ENCODE measurements around the gene DDAH1. TPM values are rescaled to one million over a fixed set of nuclear protein-coding genes. Genes with fewer than 3 reads are reported as not detected.
"Not testable (repeated sequence)": the region's sequence is repeated elsewhere in the genome, so short reads cannot be mapped to it uniquely, and the experiment has no call there.

Gene DDAH1
- total RNA-seq, 1 donor from 2014 or later = 56.7 TPM

DNA sequence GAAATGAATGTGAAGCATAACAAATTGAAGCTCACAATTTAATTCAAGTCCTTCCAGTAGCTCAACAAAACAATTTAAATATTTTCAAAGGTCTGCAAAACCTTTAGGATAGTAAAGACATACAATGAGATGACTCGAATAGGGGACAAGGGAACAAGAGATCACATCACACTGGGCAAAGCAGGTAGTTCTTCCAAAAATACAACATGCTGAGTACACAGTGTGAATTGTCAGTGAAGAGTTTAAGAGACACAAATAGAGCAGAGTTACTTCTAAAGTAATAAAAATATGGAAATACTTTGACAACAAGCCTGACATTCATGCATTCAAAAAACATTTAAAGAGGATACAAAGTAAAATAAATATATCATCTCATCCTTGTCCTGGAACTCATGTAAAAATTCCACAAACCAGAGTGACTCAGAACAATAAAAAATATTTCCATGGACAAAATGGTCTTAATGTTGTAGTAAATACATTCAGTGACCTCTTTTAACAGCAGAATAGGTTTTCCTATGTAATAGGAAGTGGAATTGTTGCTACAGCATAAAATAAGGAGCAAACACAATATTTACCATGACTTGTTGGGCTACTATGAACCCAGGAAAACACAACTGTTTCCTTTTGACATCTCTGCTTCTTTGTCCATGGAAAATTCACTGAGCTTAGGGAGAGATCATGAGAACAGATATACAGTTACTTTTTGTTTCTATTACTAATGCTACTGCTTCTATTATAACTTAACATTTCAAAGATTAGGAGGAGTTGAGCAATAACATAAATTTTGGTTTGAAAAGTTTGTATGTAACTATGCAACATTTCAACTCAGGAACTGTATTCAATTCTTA lies 104.9 kb downstream of the DDAH1 start:
- DNase-seq (ENCODE audit: low read depth) = peak; percentile 42

DNA sequence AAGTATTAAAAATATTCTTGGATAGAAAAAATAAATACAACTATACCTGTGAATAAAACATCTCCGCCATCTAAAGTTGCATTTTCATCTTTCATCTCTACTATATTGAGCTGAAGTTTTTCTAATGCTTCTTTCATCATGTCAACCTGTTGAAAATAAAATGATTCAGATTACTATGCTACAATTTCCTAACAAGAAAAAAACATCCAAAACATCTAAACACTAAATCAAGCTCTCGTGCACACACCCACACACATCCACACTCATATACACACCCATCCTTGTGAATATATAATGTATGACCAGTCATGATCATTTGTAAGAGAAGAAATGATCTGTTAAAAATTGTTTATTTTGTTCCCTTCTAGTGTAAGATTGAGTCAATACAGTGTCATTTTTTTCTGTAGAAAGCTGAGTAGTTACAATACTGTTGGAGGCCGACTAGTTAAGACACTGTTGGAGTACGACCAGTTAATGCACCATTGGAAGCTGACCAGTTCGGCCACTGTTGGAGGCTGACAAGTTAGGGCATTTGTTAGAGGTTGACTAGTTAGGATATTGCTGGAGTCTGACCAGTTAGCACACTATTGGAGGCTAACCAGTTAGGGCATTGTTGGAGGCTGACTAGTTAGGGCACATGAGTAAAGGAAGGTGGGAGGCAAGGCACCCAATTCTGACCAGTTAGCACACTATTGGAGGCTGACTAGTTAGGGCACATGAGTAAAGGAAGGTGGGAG lies 106.1 kb downstream of the DDAH1 start:
- no peak for DNase-seq (ENCODE audit: low read depth)

DNA sequence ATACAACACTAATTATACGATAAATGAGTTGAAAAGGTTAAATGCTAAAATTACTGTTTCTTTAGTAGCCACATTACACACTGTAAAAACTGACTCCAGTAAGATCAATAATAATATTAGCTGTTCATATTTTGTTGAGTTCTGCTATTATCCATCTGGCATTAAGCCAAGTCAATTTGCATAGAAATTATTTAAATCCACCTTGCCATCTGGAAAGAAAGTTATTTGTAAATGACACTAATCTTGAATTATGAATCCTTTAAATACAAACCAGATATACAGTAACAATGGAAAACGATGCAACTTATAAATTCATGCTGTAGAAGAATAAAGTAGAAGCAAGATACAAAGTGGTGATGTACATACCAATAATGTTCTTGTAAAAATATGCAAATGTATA lies 107.1 kb downstream of the DDAH1 start:
- no peak for DNase-seq (ENCODE audit: low read depth)

DNA sequence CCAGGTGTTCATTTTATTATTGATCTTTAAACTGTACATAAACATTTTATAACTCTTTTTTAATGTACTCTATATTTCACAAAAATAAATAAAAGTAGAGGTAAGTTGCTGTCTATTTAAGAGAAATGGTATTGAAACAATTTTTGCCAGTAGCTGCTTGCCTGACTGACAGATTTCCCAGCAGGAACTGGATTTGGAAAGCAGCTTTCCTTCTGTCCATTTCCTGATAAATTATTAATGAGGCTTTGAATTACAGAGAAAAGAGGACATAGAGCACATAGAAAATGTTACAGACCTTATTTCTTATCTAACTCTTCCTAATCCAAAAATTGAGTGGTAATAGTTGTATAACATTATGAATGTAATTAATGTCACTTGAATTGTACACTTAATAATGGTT lies 108.8 kb downstream of the DDAH1 start:
- peak; percentile 66 for DNase-seq (ENCODE audit: low read depth)

DNA sequence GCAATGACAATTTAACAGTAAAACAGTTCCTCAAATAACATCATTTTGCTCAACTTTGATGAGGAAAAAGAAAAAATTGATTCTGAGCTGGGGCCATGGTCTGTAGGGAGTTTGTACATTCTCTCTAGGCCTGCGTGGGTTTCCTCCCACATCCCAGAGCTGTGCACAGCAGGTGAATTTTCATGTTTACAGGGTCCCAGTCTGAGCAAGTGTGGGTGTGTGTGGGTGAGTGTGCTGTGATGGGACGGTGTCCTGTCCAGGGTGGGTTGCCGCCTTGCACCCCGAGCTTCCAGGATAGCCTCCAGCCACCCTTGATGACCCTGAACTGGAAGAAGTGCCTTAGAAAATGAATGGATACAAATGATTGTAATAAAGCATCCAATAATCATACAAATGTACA lies 112.9 kb downstream of the DDAH1 start:
- DNase-seq (ENCODE audit: low read depth) = no peak

DNA sequence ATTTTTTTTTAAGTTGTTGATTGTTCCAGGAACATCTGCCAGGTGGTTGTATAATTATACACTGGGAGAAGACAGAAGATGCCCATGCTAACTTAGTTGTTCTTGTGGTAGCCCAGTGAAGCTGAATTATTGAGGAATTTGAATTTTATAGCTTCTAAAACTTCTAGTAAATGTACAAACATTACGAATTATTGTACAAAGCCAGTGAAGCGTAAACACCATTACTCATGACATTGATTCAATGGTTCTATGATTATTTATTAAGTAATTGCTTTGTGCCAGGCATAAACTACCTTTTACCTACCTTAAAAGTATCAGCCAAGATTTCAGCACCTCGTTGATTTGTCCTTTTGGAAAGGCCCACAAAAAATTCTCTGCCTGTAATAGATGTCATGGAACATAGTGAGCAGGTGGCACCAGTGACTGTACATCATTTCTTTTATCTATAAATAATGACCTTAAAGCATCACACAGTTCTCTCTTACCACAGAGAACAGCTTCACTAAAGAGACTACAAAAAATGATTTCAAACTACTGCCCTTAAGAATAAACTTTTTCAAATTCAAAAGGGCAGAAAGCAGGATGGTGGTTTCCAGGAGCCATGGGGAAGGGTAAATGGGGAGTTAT lies 113.6 kb downstream of the DDAH1 start:
- peak; percentile 61 for DNase-seq (ENCODE audit: low read depth)

DNA sequence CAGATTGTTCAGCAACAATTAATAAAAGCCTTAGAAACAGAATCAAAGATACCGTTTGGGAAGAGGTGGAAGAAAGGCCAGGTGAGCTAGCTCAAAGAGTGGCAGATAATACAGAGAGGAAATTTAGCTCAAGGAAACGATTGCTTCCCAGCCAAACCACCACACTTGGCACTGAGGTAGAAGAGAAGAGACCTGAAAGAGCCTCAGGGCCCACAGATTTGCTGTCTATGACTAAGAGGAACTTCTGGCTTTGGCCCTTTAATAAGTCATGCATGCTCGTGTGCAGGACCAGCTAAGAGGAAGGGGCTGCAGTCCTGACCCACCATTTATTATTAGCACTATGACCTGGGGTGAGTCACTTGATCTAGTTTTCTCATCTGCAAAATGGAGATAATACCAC lies 115.7 kb downstream of the DDAH1 start:
- DNase-seq (ENCODE audit: low read depth) = no peak

DNA sequence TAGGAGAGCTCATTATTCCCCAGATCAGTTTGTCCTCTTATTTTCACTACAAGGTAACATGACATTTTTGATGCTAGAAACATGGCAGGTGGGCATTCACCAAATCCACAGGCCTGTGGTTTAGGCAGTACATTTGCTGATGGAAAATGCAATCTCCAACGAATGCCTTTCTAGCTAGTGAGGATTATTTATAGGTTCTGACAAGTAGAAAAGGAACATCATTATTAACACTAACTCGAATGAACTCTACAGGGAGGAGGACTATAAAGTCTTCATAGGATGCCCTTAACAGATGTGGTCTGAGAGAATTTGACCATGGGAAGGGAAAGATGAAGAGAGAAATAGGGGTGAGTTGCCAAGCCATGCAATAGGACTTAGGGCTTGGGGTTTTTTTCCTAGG lies 117.1 kb downstream of the DDAH1 start:
- DNase-seq (ENCODE audit: low read depth) = no peak

DNA sequence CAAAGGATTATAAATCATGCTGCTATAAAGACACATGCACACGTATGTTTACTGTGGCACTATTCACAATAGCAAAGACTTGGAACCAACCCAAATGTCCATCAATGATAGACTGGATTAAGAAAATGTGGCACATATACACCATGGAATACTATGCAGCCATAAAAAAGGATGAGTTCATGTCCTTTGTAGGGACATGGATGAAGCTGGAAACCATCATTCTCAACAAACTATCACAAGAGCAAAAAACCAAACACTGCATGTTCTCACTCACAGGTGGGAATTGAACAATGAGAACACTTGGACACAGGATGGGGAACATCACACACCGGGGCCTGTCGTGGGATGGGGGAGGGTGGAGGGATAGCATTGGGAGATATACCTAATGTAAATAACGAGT lies 117.7 kb downstream of the DDAH1 start:
- DNase-seq (ENCODE audit: low read depth) = not testable (repeated sequence)

DNA sequence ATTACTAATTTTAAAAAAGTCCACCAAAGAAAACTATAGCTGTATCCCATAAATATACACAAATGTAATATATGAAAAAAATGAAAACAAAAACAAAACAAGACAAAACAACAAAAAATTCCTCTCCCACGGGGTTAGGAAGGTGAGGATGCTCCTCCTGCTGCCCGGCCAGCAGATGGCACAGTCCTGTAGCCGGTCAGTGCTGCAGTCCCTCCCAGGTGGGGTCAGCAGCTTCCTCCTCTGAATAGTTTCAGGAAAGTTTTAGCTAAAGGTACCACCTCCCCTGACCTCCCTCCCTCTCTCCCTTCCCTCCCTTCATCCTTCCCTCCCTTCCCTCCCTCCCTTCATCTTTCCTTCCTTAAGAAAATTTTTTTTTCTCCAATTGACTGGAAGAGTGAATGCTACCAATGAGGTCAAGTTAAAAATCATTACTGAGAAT lies 120.7 kb downstream of the DDAH1 start:
- DNase-seq (ENCODE audit: low read depth) = peak; percentile 64

DNA sequence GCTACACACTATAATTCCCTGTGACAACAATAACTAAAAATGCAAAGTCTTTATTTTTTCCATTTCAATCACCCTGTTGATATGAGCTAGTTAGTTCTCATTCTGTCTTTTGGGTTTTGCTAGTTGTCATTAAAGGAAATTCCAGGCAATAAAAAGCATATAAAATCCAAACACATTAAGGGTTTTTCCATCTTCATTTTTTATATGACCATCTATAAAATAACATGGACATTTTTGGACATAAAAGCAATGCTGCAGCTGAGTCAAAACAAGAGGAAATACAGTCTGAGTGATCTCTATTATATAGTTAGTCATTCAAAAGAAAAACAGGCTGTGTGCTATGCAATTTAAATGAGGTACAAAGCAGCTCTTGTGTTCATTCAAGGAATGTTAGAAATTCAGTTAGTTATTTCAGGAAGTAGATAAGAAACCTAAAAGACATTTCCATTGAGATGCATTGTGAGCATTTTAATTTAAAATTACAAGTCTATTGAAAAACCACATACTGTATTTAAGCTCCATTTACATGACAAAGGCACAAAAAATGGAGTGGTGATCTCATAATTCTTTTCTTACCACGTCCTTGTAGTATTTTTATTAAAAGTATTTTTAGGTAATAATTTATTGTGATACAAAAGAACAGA lies 121.2 kb downstream of the DDAH1 start:
- DNase-seq (ENCODE audit: low read depth) = peak; percentile 96

DNA sequence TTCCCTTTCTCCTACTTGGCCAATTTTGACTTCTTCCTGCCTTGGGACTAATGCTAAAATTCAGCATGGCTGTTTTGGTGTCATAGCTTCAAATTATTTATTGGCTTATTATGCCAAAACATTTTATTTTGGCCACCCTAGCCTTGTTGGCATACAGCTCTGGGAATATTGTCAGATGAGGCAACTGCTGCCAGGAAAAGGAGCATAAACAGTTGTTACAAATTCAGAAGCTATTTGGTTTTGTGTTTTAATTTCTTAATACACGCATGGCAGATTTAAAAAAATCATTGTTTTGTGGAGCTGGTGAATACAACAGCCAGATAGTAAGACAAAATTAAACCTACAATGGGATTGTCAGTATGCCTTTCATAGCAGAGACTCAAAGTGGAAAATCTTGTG lies 121.7 kb downstream of the DDAH1 start:
- no peak for DNase-seq (ENCODE audit: low read depth)

DNA sequence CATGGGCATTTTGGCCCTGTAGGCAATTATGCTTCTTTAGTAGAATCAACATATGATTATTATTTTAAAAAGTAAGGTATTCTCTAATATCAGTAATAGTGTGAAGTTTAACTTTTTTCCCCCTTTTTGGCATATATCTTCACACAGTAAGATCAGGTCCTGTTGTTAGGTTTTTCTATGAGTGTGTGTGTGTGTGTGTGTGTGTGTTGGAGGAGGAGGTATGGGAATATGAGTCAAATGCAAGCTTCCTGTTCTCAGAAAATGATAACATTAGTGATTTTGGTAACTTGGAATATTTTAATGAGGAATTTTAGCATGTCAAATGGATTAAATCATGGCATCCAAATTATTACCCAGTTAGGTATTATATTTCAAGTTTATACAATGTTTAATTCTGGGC lies 122.8 kb downstream of the DDAH1 start:
- no peak for DNase-seq (ENCODE audit: low read depth)

DNA sequence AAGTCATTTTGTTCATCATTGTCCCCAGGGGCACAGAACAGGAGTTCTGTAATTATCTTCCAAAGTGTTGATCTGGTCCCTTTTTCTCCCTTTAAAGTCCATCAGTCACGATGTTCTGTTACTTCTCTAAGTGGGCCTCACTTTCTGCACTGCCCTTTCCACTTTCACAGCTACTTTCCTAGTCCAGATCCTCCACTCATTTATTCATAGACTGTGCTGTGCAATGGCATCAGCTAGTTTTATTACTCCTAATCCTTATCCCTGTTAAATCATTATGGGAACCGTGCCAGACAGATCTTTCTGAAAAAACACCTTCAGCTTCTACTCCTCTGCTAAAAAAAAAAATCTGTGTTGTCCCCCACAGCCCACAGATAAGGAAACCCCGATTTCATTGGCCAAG lies 124.5 kb downstream of the DDAH1 start:
- DNase-seq (ENCODE audit: low read depth) = no peak

DNA sequence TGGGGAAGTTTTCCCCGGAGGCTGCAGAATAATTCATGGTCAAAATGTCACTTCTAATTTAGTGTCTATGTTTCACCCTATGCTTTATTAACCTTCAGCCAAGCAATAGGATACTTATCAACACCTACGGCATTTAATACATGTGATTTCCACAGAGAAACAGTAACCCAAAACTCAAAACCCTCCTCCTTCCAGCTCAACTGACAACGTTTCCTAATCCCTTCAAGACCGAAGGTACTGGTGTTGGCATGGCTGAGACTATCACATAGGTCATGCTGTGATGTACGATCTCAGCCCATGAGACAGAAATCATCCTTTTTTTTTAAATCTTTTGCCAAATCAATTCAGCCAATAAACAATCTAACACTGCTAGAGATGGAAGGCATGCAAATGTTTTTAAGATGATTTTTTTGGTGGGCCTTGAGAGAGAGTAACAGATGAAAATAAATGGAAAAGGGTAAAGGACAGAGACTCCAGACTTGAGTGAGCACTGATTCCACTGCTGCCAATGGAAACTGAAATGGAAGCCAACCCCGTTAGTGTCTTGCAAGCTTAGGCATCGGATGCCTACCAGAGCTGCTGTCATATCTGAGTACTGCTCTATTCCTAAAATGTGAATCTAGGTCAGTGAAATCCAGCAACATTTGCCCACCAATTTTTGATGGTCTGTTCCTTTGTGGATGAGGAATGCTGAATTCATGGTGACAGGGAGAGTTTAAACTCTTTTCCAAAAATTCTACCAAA lies 125.1 kb downstream of the DDAH1 start:
- no peak for DNase-seq (ENCODE audit: low read depth)

DNA sequence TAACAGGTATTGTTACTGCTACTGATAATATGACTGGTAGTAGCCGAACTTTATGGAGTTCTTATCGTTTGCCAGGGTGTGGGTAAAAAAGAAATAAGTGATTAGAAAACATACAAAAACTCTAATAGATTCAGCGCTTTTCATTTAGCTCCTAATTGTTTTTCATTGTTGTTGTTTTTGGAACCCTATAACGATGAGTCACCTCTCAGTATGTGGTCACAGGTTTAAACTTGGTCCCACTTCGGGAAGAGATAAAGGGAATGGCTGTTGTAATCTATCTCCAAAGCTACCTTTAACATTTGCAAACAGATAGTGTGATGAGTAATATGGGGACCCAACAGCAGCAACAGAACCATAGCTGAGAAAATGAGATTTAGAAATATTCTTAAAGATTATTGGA lies 125.9 kb downstream of the DDAH1 start:
- peak; percentile 74 for DNase-seq (ENCODE audit: low read depth)

DNA sequence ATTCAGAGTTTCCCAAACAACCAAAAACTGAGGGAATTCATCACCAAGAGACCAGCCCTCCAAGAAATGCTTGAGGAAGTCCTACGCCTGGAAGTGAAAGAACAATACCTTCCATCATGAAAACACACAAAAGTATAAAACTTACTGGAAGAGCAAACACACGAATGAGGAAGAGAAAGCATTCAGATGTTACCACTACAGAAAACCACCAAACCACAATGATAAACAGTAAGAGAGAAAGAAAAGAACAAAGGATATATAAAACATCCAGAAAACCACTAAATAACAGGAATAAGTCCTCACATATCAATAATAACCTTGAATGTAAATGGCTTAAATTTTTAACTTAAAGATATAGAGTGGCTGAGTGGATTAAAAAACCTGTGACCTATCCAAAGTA lies 130.0 kb downstream of the DDAH1 start:
- peak; percentile 79 for DNase-seq (ENCODE audit: low read depth)

DNA sequence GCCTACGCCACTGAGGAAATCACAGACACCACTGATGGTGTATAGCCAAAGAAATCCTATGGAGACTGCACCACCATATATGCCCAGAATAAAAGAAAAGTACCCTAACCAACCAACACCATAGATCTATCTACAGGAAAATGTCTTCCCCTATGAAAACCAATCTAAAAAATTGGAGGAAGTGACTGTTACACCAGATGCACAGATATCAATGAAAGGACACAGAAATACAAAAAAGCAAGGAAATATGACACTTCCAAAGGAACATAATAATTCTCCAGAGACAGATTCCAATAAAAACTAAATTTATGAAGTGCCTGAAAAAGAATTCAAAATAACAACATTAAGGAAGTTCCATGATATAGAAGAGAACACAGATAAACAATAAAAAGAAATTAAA lies 131.8 kb downstream of the DDAH1 start:
- DNase-seq (ENCODE audit: low read depth) = no peak

DNA sequence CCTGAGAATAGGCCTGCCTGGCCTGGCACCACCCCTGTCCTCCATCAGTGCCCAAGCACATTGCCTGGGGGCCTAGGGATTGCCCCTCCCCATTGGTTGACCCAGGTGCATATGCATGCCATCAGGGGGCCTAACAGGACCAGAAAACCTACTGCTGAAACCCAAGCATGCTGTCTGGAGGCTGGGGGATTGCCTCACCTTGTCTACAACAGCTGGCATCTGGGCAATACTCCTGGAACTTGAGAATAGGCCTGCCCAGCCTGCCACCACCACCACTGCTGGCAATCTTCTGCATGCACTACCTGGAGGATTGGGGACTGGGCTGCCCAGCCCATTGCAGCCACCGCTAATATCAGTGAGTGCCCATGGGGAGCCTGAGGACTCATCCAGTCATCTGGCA lies 132.4 kb downstream of the DDAH1 start:
- DNase-seq (ENCODE audit: low read depth) = no peak

DNA sequence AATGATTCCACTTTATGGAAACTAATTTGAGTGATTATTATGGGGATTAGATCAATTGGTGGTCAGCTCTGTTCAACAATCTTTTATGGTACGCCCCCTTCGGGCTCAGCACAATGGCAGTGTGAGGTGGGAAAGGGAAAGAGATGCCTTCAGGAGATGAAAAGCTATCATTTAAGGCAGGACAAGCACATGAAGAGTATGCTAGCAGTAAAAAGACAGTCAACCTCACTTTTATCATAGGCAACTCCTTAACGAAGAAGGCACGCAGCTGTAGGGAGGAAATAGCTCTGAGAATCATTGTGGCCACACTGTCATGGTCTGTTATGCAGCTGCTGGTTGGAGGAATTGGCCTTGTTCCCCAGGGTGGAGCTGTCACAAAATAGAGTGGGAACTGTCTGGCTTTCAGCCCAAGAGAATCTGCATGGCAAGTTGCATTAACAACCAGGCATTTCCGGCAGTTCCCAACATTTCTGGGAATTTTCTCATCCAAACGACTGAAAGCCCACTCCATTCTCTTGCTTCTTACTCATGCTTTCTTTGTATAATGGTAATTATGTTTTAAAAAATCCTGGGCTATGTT lies 134.2 kb downstream of the DDAH1 start:
- DNase-seq (ENCODE audit: low read depth) = peak; percentile 95

DNA sequence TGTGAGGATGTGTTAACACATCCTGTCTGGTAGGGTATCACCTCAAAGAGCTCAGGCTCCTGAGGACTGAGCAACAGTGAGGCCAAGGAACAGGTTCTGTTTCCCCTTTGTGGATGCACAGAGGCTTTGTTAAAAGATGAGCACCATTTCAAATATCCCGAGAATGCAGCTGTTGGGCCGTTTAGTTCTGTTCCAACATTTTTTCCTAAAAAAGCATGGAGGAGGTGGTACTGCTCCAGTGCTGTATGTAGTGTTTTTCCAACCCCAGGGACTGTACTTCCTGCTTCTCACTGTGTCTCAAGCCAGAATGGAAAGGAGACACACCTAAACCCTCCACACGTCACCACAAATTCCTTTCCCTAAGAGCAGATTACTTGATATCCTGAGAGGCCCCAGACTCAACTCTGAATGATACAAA lies 134.7 kb downstream of the DDAH1 start:
- DNase-seq (ENCODE audit: low read depth) = peak; percentile 93
